Prostate gland (tissue), 2 donors: ENCODE measurements around the gene VSIR.

Experiments
- POLR2AphosphoS5 ChIP-seq: sonication (generic); formaldehyde crosslinking; IDR thresholded peaks from one replicate; pipeline ENCODE4 v1.6.1; 2017; ENCODE audit warnings: antibody characterized with exemption
- TF ChIP-seq, protein P1 (sequence below), 4 experiments: fragments of 200-600 bp in 2 of 4; fragments of 450-650 bp in 2 of 4; sonication (generic) in 2 of 4; IDR thresholded peaks; 1 replicate in 3 of 4; 2 replicates in 1 of 4; pipeline ENCODE4 v1.5.1; 2016 to 2019; ENCODE audit warnings: antibody characterized with exemption in 4 of 4, mild to moderate bottlenecking in 2 of 4, moderate library complexity in 2 of 4

DNA sequence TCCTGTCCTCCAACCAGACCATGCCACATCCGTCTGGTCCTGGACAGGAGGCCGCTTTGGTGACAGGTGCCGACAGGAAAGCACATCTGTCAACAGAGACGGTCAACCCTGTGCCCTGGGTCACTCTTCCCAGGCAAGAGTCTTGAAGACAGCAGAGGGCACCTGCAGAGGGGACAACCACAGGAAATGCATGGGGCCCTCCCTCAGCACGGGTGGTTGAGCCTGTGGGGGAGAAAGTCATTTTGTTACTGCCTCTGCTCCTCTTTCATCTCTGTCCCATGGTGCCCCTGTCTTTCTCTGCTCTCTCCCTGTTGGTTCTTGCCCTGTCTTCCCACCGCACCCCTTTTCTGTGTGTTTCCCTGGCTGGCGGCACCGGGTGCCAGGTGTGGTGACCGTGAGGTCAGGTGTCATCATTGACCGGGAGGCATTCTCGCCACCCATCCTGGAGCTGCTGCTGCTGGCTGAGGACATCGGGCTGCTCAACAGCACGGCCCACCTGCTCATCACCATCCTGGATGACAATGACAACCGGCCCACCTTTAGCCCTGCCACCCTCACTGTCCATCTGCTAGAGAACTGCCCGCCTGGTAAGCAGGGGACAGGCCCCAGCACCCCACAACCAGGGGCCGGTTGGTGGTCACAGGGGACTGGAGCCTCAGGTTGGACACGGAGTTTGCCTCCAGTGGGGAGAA lies 17.6 kb upstream of the VSIR start:
- TF ChIP-seq POLR2AphosphoS5, result no peak
- TF ChIP-seq, protein P1, sequence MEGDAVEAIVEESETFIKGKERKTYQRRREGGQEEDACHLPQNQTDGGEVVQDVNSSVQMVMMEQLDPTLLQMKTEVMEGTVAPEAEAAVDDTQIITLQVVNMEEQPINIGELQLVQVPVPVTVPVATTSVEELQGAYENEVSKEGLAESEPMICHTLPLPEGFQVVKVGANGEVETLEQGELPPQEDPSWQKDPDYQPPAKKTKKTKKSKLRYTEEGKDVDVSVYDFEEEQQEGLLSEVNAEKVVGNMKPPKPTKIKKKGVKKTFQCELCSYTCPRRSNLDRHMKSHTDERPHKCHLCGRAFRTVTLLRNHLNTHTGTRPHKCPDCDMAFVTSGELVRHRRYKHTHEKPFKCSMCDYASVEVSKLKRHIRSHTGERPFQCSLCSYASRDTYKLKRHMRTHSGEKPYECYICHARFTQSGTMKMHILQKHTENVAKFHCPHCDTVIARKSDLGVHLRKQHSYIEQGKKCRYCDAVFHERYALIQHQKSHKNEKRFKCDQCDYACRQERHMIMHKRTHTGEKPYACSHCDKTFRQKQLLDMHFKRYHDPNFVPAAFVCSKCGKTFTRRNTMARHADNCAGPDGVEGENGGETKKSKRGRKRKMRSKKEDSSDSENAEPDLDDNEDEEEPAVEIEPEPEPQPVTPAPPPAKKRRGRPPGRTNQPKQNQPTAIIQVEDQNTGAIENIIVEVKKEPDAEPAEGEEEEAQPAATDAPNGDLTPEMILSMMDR (IDR thresholded peaks at IDR 0.05), result no peak
